Suprapubic skin (tissue), 4 donors: ENCODE results near the gene ENTREP1.

Source experiments
- POLR2A ChIP-seq, 2 donors: fragments of 450-650 bp; IDR thresholded peaks; one replicate each; pipeline ENCODE4 v1.6.1; 2017; ENCODE audit warnings: antibody characterized with exemption in 2 of 2, mild to moderate bottlenecking in 2 of 2, moderate library complexity in 2 of 2
- POLR2AphosphoS5 ChIP-seq, 3 donors: sonication (generic); formaldehyde crosslinking; IDR thresholded peaks; one replicate each; pipeline ENCODE4 v1.6.1; 2017; ENCODE audit warnings: antibody characterized with exemption in 3 of 3

DNA sequence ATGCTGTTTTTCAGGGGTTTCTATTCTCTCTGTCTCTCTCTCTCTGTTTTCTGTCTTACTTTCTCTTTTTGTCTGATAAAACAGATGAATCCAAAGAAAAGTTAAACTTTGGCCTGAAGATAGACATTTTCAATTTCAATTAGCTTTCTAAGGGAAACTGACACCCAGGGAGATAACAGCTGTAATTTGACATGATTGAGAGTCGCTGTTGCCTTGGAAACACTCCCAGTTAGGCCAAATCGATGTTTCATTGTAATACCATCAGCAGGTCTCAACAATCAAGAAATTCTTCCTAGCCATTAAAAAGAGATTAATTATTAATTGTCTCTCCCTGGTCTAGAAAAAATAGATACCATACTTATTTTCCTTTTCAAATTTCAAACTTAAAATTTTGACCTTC, 53.0 kb downstream of the ENTREP1 start:
- TF ChIP-seq POLR2AphosphoS5 (IDR thresholded peaks at IDR 0.05) (no peak), POLR2A (IDR thresholded peaks at IDR 0.05) (no peak)
